Measurements from ENCODE around the gene CHCT1.

Gene CHCT1

DNA sequence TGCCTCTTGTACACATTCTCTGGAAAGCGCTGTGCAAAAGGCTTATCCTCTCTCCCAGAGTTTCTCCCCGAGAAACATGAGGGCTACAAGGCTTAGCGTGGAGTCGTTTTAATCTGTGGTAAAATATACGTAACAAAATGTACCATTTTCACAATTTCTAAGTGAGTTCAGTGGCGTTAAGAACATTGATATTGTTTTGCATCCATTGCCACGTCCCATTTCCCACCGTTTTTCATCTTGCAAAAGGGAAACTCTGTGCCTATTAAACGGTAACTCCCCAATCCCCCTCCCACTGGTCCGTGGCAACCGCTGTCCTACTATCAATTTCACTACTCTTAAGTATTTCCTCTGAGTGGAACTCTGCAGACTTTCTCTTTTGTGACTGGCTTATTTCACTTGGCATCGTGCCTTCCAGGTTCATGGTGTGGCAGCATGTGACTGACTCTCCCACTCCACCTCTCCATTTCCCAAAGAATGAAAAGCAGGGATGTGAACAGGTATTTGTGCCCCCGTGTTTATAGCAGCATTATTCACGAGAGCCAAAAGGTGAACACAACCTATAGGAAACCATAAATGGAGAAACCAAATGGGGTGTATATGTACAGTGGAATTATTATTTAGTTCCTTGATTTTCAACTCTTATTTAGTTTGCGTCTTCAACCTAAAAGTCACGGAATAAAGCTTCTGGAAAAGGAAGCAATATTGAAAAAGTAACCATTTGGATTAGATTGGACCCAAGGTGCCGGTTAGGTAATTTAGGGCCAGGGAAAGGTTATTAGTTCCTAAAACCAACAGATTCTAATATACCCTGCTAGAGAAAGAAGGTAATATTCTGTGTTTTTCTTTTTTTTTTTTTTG lies 29.2 kb upstream of the CHCT1 start:
- TF ChIP-seq, protein P1, sequence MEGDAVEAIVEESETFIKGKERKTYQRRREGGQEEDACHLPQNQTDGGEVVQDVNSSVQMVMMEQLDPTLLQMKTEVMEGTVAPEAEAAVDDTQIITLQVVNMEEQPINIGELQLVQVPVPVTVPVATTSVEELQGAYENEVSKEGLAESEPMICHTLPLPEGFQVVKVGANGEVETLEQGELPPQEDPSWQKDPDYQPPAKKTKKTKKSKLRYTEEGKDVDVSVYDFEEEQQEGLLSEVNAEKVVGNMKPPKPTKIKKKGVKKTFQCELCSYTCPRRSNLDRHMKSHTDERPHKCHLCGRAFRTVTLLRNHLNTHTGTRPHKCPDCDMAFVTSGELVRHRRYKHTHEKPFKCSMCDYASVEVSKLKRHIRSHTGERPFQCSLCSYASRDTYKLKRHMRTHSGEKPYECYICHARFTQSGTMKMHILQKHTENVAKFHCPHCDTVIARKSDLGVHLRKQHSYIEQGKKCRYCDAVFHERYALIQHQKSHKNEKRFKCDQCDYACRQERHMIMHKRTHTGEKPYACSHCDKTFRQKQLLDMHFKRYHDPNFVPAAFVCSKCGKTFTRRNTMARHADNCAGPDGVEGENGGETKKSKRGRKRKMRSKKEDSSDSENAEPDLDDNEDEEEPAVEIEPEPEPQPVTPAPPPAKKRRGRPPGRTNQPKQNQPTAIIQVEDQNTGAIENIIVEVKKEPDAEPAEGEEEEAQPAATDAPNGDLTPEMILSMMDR (IDR thresholded peaks at IDR 0.05; ENCODE audit: control extremely low read depth, extremely low read depth, low read depth, missing control alignments) = no peak
- DNase-seq (ENCODE audit: extremely low spot score) = peak; percentile 33
- ChIA-PET POLR2A (no interaction called here), CTCF (no interaction called here)

GRCh38 chr17:60393840-60394723 lies 28.2 kb upstream of the CHCT1 start:
- CTCF ChIA-PET = no interaction called here
- TF ChIP-seq, protein P1 (IDR thresholded peaks at IDR 0.05; ENCODE audit: control extremely low read depth, extremely low read depth, low read depth, missing control alignments) = no peak
- POLR2A ChIA-PET = no interaction called here
- DNase-seq (ENCODE audit: extremely low spot score) = no peak

- ChIA-PET CTCF (interaction anchor here (0.8 to 1.6 kb wide), 2 partner anchors 26 to 253 kb away, joined by 3 to 6 read pairs; no protein-coding TSS in a partner anchor), POLR2A (interaction anchor here (0.7 kb wide), 1 partner anchor 568 kb away, joined by 5 read pairs; no protein-coding TSS in a partner anchor)
Observed at GRCh38 chr17:60395508-60396065, 26.7 kb upstream of the CHCT1 start.

DNA sequence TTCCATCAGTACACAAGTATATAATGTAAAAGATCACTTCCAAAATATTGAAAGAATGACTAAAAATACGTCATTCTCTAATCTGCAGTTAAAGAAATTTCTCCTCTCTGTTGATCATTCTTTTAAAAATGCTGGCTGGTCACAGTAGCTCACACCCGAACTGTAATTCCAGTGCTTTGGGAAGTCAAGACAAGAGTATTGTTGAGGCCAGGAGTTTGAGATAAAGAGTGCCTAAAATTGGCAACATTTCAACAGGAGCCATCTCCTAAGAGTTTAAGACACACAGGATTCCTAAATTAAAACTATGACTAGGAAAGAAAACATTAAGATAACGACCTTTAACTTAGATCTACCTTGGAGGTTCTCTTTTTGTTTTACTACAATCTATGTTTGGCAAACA lies 25.9 kb upstream of the CHCT1 start:
- ChIA-PET POLR2A (interaction anchor here (0.7 kb wide), 1 partner anchor 568 kb away, joined by 5 read pairs; no protein-coding TSS in a partner anchor), CTCF (interaction anchor here (0.8 to 1.9 kb wide), 4 partner anchors 10 to 319 kb away, joined by 3 to 6 read pairs (median 4); no protein-coding TSS in a partner anchor)
- DNase-seq (ENCODE audit: extremely low spot score) = no peak
- TF ChIP-seq, protein P1 (IDR thresholded peaks at IDR 0.05; ENCODE audit: control extremely low read depth, extremely low read depth, low read depth, missing control alignments) = no peak

More at GRCh38 chr17:60395508-60396065, 26.7 kb upstream of the CHCT1 start:
- TF ChIP-seq, protein P1 (IDR thresholded peaks at IDR 0.05; ENCODE audit: control extremely low read depth, extremely low read depth, low read depth, missing control alignments) = no peak
- DNase-seq (ENCODE audit: extremely low spot score) = peak; percentile 28

DNA sequence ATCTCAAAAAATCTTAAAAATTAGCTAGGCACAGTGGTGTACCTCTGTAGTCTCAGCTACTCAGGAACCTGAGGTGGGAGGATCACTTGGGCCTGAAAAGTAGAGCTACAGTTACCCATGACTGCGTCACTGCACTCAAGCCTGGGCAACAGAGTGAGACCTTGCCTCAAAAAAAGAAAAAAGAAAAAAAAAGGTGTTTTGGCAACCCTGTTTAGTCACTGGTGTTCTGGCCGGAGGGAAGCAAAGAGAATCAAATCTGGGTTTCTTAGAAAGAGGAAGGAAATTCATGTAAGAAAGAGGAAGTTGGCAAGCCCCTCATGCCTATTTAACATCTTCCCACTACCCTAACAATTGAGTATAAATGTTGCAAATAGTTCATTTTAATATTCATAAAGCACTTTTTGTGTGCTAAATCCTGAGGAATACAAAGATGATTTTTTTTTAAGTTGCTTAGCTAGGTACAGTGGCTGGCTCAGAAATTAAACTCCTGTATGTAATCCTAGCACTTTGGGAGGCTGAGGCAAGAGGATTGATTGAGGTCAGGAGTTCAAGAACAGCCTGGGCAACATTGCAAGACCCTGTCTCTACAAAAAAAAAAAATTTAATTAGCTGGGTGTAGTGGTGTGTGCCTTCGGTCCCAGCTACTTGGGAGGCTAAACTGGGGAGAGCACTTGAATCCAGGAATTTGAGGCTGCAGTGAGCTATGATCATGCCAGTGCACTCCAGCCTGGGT lies 23.9 kb upstream of the CHCT1 start:
- CTCF ChIA-PET = interaction anchor here (0.9 to 1.9 kb wide), 8 partner anchors 8 to 255 kb away, joined by 3 to 6 read pairs (median 4); partner anchors contain the start of gene CHCT1
- peak; percentile 54 for DNase-seq (ENCODE audit: extremely low spot score)
- POLR2A ChIA-PET = no interaction called here
- TF ChIP-seq, protein P1 (IDR thresholded peaks at IDR 0.05; ENCODE audit: control extremely low read depth, extremely low read depth, low read depth, missing control alignments) = no peak
